ENCODE data around the gene MADCAM1. TPM values are rescaled to one million over a fixed set of nuclear protein-coding genes. Genes with fewer than 3 reads are reported as not detected.

The MADCAM1 gene
- total RNA-seq, 5 donors from 2014 or later (not counting 1 experiment from before 2014, with no cell fraction given): 0.40 to 1.6 (median 1.4) TPM

DNA sequence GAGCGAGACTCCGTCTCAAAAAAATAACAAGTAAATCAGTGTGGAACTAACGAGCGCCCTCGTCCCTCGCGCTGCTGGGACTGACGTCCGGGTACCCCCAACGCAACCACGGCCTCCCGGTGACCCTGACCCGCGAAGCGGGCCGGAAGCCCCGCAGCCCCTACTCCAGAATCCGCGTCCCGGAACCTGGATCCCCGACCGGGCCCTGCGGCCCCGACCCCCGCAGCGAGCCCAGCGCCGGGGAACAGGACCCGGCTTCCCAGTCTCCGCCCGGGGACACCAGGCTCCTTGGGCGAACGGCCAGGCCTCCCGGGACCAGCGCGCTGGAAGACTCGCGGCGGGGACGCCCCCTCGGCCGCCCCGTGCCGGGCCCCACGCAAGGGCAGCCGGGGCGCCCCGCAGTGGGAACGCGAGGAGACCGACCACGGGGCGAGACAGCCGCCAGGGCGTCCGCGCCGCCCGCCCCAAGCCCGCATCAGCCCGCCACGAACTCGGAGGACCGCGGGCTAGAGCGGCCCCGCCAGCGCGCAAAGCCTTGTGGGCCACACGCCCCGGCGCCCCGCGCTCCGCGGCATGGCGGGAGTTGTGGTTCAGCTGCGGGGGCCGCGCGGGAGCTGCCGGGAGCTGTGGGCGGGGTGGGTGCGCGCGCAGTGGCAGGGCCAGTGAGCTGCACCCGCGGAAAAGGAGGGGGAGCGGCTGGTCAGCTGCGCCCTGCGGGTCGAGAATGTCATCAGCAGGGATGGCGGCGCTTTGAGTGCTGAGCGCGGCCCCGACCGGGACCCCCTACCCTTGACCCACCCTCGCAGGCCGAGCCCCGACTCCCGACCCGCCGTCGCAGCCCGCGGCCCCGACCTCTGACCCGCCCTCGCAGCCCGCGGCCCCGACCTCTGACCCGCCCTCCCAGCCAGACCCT, 7.5 kb upstream of the MADCAM1 start:
- Mint-ChIP-seq H3K9me3 (no peaks in the 10 kb centered on the region), H3K27ac (peak overlapping the region; percentile 79 to 87), H3K4me3 (peak overlapping the region; percentile 78 to 82 (median 80)), H3K27me3 (peaks cover 1 to 17% of the 10 kb centered on the region in 2 donors), H3K36me3 (no peaks in the 10 kb centered on the region), H3K4me1 (peaks cover 14 to 16% (median 14%) of the 10 kb centered on the region in 3 donors)
- DNase-seq: peak; percentile 77 to 95 (median 89)
- ChIA-PET CTCF (interaction anchor here in 1 of 2 donors (0.9 to 1.4 kb wide), 2 partner anchors 9 to 18 kb away, joined by 3 to 10 read pairs; no protein-coding TSS in a partner anchor), POLR2A (no interaction called here)
- peaks cover 0 to 13% of the 10 kb centered on the region in 2 experiments for H3K4me1 ChIP-seq (ENCODE audit: control insufficient read depth in 1 of 2, extremely low read depth in 1 of 2, insufficient read depth in 2 of 2, low read length in 2 of 2)
- peak; percentile 94 to 98 (median 98) for ATAC-seq (replicated peaks in 1 of 4)
- H3K4me3 ChIP-seq (ENCODE audit: control insufficient read depth in 1 of 2, extremely low read depth in 1 of 2, low read length in 1 of 2): peak overlapping the region; percentile 70 to 75
- peaks cover 3 to 25% of the 10 kb centered on the region in 2 experiments for H3K27me3 ChIP-seq (replicated peaks in 1 of 2; ENCODE audit: control insufficient read depth in 2 of 2, extremely low read depth in 1 of 2, insufficient read depth in 2 of 2, low read length in 1 of 2)
- H3K9me3 ChIP-seq: no peaks in the 10 kb centered on the region
- under 1% methylated on average over 111 of the region's 114 CpGs for WGBS (ENCODE audit: insufficient coverage)
- no peaks in the 10 kb centered on the region for H3K36me3 ChIP-seq (ENCODE audit: control insufficient read depth in 2 of 2, extremely low read depth in 1 of 2, insufficient read depth in 1 of 2, low read length in 1 of 2)
- H3K27ac ChIP-seq (ENCODE audit: low read length): peak overlapping the region; percentile 82

DNA sequence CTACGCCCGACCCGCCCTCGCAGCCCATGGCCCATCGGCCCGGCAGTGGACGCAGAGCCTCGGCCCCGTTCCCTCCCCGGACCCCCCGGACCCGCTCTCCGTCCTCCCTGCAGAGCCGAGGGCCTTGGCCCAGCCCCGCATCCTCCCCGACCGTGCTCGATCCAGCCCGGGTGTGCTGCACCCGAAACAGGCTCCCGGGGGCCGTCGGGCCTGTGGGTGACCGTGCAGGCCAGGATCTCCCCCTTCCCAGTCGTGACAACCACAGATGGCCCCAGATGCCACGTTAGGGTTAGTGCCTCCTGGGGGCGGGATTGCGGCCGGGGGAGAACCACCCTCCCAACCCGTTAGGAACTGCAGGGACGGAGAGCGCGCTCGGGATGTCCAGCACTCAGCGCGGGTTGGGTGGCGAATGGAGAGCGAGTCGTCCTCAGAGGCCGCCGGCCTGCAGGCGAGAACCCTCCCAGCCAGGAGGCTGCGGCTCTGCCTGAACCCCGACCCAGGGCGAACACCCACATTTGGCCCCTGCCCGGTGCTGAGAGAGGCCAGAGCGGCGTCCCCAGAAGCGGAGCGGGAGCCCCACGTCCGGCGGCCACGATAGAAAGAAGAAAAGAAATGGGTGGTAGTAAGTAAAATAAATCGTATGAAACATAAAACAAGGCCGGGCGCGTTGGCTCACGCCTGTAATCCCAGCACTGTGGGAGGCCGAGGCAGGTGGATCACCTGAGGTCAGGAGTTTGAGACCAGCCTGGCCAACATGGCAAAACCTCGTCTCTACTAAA, 6.7 kb upstream of the MADCAM1 start:
- H3K4me3 ChIP-seq (ENCODE audit: control insufficient read depth in 1 of 2, extremely low read depth in 1 of 2, low read length in 1 of 2): peak overlapping the region; percentile 44
- no peaks in the 10 kb centered on the region for H3K9me3 Mint-ChIP-seq
- peaks cover 0 to 18% of the 10 kb centered on the region in 2 experiments for H3K4me1 ChIP-seq (ENCODE audit: control insufficient read depth in 1 of 2, extremely low read depth in 1 of 2, insufficient read depth in 2 of 2, low read length in 2 of 2)
- H3K27ac Mint-ChIP-seq: peak overlapping the region; percentile 44 to 77
- DNase-seq (peak in 2 of 35 experiments; percentile 13 to 20), ATAC-seq (replicated peaks in 1 of 4) (peak in 3 of 4 experiments; percentile 13 to 30 (median 26))
- CTCF ChIA-PET: interaction anchor here in 1 of 2 donors (0.9 to 1.4 kb wide), 2 partner anchors 9 to 17 kb away, joined by 3 to 10 read pairs; no protein-coding TSS in a partner anchor
- no peaks in the 10 kb centered on the region for H3K9me3 ChIP-seq
- H3K27me3 Mint-ChIP-seq: peaks cover 0 to 12% of the 10 kb centered on the region in 2 donors
- H3K4me1 Mint-ChIP-seq: peaks cover 14 to 19% (median 15%) of the 10 kb centered on the region in 3 donors
- H3K27me3 ChIP-seq (replicated peaks in 1 of 2; ENCODE audit: control insufficient read depth in 2 of 2, extremely low read depth in 1 of 2, insufficient read depth in 2 of 2, low read length in 1 of 2): peaks cover 3 to 16% of the 10 kb centered on the region in 2 experiments
- no peak overlapping the region for H3K27ac ChIP-seq (ENCODE audit: low read length)
- POLR2A ChIA-PET: no interaction called here
- H3K36me3 Mint-ChIP-seq: no peaks in the 10 kb centered on the region
- no peaks in the 10 kb centered on the region for H3K36me3 ChIP-seq (ENCODE audit: control insufficient read depth in 2 of 2, extremely low read depth in 1 of 2, insufficient read depth in 1 of 2, low read length in 1 of 2)
- WGBS (ENCODE audit: insufficient coverage): 31% methylated on average over 39 of the region's 61 CpGs
- H3K4me3 Mint-ChIP-seq: peak overlapping the region; percentile 77 to 80 (median 78)

GRCh38 chr19:491146-491741, 5.0 kb upstream of the MADCAM1 start:
- peaks cover 0 to 17% of the 10 kb centered on the region in 2 experiments for H3K27me3 ChIP-seq (replicated peaks in 1 of 2; ENCODE audit: control insufficient read depth in 2 of 2, extremely low read depth in 1 of 2, insufficient read depth in 2 of 2, low read length in 1 of 2)
- DNase-seq: peak in 3 of 35 experiments; percentile 23 to 50 (median 29)

GRCh38 chr19:492091-492531, 4.2 kb upstream of the MADCAM1 start:
- ATAC-seq (replicated peaks in 1 of 4): no peak
- WGBS (ENCODE audit: insufficient coverage): 82% methylated on average over 2 of the region's 19 CpGs

More at GRCh38 chr19:491146-491741, 5.0 kb upstream of the MADCAM1 start:
- peaks cover 0 to 26% of the 10 kb centered on the region in 2 experiments for H3K4me1 ChIP-seq (ENCODE audit: control insufficient read depth in 1 of 2, extremely low read depth in 1 of 2, insufficient read depth in 2 of 2, low read length in 2 of 2)
- ChIA-PET CTCF (no interaction called here), POLR2A (no interaction called here)
- 95% methylated on average over 21 of the region's 32 CpGs for WGBS (ENCODE audit: insufficient coverage)
- no peak overlapping the region for H3K27ac ChIP-seq (ENCODE audit: low read length)
- no peak overlapping the region for H3K27ac Mint-ChIP-seq
- H3K36me3 ChIP-seq (ENCODE audit: control insufficient read depth in 2 of 2, extremely low read depth in 1 of 2, insufficient read depth in 1 of 2, low read length in 1 of 2): no peaks in the 10 kb centered on the region
- H3K27me3 Mint-ChIP-seq: peaks cover 4 to 5% of the 10 kb centered on the region in 2 donors
- no peak for ATAC-seq (replicated peaks in 1 of 4)
- H3K9me3 ChIP-seq: no peaks in the 10 kb centered on the region
- no peaks in the 10 kb centered on the region for H3K36me3 Mint-ChIP-seq
- H3K4me3 Mint-ChIP-seq: no peak overlapping the region
- H3K9me3 Mint-ChIP-seq: no peaks in the 10 kb centered on the region
- peaks cover 16 to 21% (median 19%) of the 10 kb centered on the region in 3 donors for H3K4me1 Mint-ChIP-seq
- no peak overlapping the region for H3K4me3 ChIP-seq (ENCODE audit: control insufficient read depth in 1 of 2, extremely low read depth in 1 of 2, low read length in 1 of 2)

GRCh38 chr19:493391-494170, 2.7 kb upstream of the MADCAM1 start:
- peaks cover 4 to 8% of the 10 kb centered on the region in 2 donors for H3K27me3 Mint-ChIP-seq
- POLR2A ChIA-PET: no interaction called here
- no peaks in the 10 kb centered on the region for H3K9me3 ChIP-seq
- H3K4me1 Mint-ChIP-seq: peaks cover 10 to 18% (median 18%) of the 10 kb centered on the region in 3 donors
- DNase-seq: no peak
- H3K9me3 Mint-ChIP-seq: no peaks in the 10 kb centered on the region
- WGBS (ENCODE audit: insufficient coverage): 64% methylated on average over 11 of the region's 23 CpGs
- H3K27ac ChIP-seq (ENCODE audit: low read length): no peak overlapping the region
- no peak overlapping the region for H3K4me3 ChIP-seq (ENCODE audit: control insufficient read depth in 1 of 2, extremely low read depth in 1 of 2, low read length in 1 of 2)
- no peak overlapping the region for H3K4me3 Mint-ChIP-seq
- H3K27ac Mint-ChIP-seq: peak overlapping the region in 1 of 2 donors; percentile 24
- CTCF ChIA-PET: no interaction called here
- ATAC-seq (replicated peaks in 1 of 4): no peak
- no peaks in the 10 kb centered on the region for H3K36me3 ChIP-seq (ENCODE audit: control insufficient read depth in 2 of 2, extremely low read depth in 1 of 2, insufficient read depth in 1 of 2, low read length in 1 of 2)
- H3K27me3 ChIP-seq (replicated peaks in 1 of 2; ENCODE audit: control insufficient read depth in 2 of 2, extremely low read depth in 1 of 2, insufficient read depth in 2 of 2, low read length in 1 of 2): peaks cover 0 to 32% of the 10 kb centered on the region in 2 experiments
- H3K4me1 ChIP-seq (ENCODE audit: control insufficient read depth in 1 of 2, extremely low read depth in 1 of 2, insufficient read depth in 2 of 2, low read length in 2 of 2): peaks cover 0 to 32% of the 10 kb centered on the region in 2 experiments
- no peaks in the 10 kb centered on the region for H3K36me3 Mint-ChIP-seq

More at GRCh38 chr19:492091-492531, 4.2 kb upstream of the MADCAM1 start:
- peaks cover 0 to 28% of the 10 kb centered on the region in 2 experiments for H3K4me1 ChIP-seq (ENCODE audit: control insufficient read depth in 1 of 2, extremely low read depth in 1 of 2, insufficient read depth in 2 of 2, low read length in 2 of 2)
- H3K27ac ChIP-seq (ENCODE audit: low read length): no peak overlapping the region
- H3K27me3 ChIP-seq (replicated peaks in 1 of 2; ENCODE audit: control insufficient read depth in 2 of 2, extremely low read depth in 1 of 2, insufficient read depth in 2 of 2, low read length in 1 of 2): peaks cover 0 to 20% of the 10 kb centered on the region in 2 experiments
- no peak overlapping the region for H3K4me3 Mint-ChIP-seq
- no peak overlapping the region for H3K27ac Mint-ChIP-seq
- no peak overlapping the region for H3K4me3 ChIP-seq (ENCODE audit: control insufficient read depth in 1 of 2, extremely low read depth in 1 of 2, low read length in 1 of 2)
- no peaks in the 10 kb centered on the region for H3K9me3 Mint-ChIP-seq
- no peaks in the 10 kb centered on the region for H3K9me3 ChIP-seq
- no peaks in the 10 kb centered on the region for H3K36me3 Mint-ChIP-seq
- peak in 24 of 35 experiments; percentile 21 to 67 (median 48) for DNase-seq
- CTCF ChIA-PET: interaction anchor here in 1 of 2 donors (0.6 to 1.0 kb wide), 2 partner anchors 14 to 26 kb away, joined by 3 to 7 read pairs; no protein-coding TSS in a partner anchor
- H3K36me3 ChIP-seq (ENCODE audit: control insufficient read depth in 2 of 2, extremely low read depth in 1 of 2, insufficient read depth in 1 of 2, low read length in 1 of 2): no peaks in the 10 kb centered on the region
- H3K27me3 Mint-ChIP-seq: peaks cover 3 to 4% of the 10 kb centered on the region in 2 donors
- H3K4me1 Mint-ChIP-seq: peaks cover 16 to 21% (median 19%) of the 10 kb centered on the region in 3 donors
- POLR2A ChIA-PET: no interaction called here

Measured in T-cell (primary cell).